GM21526 (cell line): ENCODE measurements around the gene POU6F1.

Source experiments
- ATAC-seq: cut with Tn5 transposase; IDR thresholded peaks from one replicate; pipeline ENCODE4 v1.9.1; 2021; ENCODE audit warnings: moderate library complexity; ENCODE audit not compliant: unreplicated experiment, low FRiP score

Gene POU6F1

DNA sequence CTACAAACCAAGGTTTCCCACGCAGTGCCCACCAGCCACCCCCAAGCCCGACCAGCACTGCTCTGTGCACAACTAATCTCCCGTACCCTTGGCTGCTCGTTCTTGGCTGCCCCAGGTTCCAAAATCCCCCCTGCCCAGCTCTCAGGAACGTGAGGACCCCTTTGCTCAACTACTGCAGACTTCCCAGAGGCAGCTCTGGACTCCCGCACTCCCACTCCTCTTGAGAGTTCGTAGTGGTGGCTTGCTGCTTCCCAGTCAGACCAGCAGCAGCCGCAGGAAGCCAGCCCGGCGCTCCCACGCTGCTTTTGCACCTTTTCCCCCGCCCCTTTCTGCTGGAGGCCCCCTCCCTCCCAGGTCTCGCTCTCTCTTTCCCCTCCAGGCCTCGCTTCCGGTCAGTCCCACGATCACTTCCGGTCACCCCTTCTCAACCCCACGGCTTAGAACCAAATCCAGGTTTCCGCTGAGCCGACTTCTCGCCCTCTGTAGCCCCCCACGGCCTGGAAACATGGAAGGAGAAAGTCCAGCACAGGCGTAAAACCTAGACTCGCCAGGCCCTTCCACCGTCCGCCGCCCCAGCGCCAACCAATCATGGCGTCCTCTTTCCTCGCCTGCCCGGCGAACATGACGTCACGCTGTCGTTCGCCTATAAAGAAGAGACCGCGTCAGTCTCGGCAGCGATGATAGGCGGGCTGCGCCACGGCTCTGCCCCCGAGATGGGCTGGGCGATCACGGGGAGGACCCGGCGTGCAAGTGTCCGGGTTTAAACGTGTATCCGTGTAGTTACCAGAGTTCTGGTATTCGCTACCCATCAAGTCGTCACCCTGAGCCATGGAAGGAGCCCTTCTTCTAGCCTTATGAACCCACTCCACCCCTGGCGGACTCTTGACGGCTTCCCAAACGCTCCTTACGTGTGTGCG lies 45.1 kb downstream of the POU6F1 start, which contains the start of gene TFCP2:
TSS of gene TFCP2 (minus strand) at position 621 of the 917 bp plus-strand sequence. CDS start 713 bp downstream, outside the sequence.
- peak; percentile 88 for ATAC-seq

GRCh38 chr12:51171884-51172514 lies 45.9 kb downstream of the POU6F1 start:
- no peak for ATAC-seq

DNA sequence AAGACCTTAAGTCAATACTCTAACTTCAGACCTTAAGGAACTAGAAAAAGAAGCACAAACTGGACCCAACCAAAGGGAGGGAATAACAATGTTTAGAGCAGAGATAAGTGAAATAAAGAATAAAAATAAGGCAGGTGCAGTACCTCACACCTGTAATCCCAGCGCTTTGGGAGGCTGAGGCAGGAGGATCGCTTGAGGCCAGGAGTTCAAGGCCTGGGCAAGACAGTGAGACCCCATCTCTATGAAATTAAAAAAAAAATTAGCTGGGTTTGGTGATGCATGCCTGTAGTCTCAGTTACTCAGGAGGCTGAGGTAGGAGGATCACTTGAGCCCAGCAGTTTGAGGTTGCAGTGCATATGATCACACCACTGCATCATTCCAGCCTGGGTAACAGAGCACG lies 54.1 kb downstream of the POU6F1 start:
- no peak for ATAC-seq

GRCh38 chr12:51162217-51162616 lies 55.6 kb downstream of the POU6F1 start:
- ATAC-seq = no peak

DNA sequence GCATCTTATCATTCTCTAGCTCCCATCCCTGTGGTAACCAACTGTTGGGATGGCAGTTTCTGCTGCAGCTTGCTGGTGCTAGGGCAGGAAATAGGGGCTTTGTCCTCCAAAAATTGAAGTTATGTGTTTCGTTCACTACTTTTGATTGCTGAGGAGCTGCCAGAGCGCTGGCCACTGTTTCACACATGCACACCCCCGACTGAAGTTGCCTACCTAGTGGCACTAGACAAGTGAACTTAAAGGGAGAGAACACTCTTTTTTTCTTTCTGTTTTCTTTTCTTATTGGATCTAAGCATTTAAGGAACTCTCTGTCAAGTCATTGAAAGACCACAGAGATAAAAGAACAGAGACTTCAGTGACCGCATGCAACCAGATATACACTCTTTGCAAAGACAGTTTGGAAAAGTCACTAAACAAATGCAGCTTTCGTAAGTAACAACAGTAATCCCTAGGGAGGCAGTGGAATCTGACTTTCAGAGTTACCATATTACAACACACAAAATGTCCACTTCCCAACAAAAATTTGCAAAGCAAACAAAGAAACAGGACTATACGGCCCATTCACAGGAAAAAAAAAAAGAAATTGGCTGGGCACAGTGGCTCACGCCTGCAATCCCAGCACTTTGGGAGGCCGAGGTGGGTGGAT lies 56.9 kb downstream of the POU6F1 start:
- ATAC-seq = no peak

DNA sequence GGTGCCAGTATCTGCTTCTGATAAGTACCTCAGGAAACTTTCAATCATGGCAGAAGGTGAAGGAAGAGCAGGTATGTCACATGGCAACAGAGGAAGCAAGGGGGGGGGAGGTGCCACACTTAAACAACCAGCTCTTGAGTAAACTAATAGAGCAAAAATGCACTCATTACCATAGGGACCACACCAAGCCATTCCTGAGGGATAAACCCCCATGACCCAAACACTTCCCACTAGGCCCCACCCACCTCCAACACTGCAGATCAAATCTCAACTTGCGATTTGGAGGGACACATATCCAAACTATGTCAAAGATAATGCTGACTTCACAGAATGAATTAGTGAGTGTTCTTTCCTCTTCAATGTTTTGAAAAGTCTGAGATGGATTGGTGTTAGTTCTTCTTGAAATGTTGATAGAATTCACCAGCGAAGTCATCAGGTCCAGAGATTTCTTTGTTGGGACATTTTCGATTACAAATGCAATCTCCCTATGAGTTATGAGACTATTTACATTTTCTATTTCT lies 61.6 kb downstream of the POU6F1 start:
- no peak for ATAC-seq

GRCh38 chr12:51152953-51153352 lies 64.9 kb downstream of the POU6F1 start:
- no peak for ATAC-seq

- ATAC-seq = no peak
These were observed 67.1 kb downstream of the POU6F1 start for GRCh38 chr12:51150777-51151176.

- ATAC-seq = no peak
These were observed 70.6 kb downstream of the POU6F1 start for GRCh38 chr12:51147309-51147708.

DNA sequence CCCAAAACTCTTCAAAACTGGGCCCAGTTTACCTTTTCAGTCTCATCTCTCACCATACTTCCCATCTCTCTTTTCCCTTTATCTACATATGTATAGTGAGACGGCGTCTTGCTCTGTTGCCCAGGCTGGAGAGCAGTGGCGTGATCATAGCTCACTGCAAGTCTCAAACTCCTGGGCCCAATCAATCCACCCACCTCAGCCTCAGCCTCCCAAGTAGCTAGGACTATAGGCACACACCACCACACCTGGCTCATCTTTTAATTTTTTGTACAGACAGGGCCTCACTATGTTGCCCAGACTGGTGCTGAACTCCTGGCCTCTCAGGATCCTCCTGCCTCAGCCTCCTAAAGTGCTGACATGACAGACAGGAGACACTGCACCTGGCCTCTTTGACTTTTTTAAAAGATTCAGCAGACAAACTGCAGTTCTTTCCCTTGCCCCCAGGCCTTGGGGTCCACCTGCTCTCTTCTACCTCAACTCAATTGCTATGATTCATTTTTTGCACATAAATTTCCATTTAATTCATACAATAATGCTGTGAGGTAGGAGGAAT lies 78.5 kb downstream of the POU6F1 start:
- no peak for ATAC-seq
